H1 (cell line): Measurements from ENCODE around the gene NOP9. TPM values are rescaled to one million over a fixed set of nuclear protein-coding genes. Genes with fewer than 3 reads are reported as not detected.

Experiments
- CTCF ChIA-PET: fragments of 300-600 bp; sonication (Branson Sonifier 250); formaldehyde crosslinking; loops from one replicate; lab custom pipeline; 2021; ENCODE audit not compliant: partially characterized antibody; lab: Charles Lee
- POLR2A ChIA-PET: fragments of 300-600 bp; sonication (Branson Sonifier 250); formaldehyde crosslinking; loops from one replicate; lab custom pipeline; 2021; ENCODE audit warnings: inconsistent platforms; ENCODE audit not compliant: partially characterized antibody; lab: Charles Lee
- DNase-seq, 2 experiments: peaks; one replicate each; pipeline versions ENCODE4 v3.0.0 to v3.0.0-alpha.2; 2010 to 2022; ENCODE audit warnings: low spot score in 2 of 2, low read depth in 1 of 2, mixed read lengths in 1 of 2
- FAIRE-seq: peaks from 2 replicates; lab custom pipeline; 2011; peaks lifted over from hg19 to GRCh38; lab: Jason Lieb, UNC
- H2AFZ ChIP-seq: 2 replicates; pipeline ENCODE4 v1.8.1; 2012; ENCODE audit warnings: low read length, inconsistent platforms
- H2AK5ac ChIP-seq: 2 replicates; pipeline ENCODE4 v1.6.1; 2013; ENCODE audit warnings: low read depth, low read length
- H2BK120ac ChIP-seq: replicated peaks from 2 replicates; pipeline ENCODE3; 2013; ENCODE audit warnings: low read depth, low read length, inconsistent platforms
- H2BK12ac ChIP-seq: 2 replicates; pipeline ENCODE4 v1.6.1; 2013; ENCODE audit warnings: low read depth, low read length
- H2BK15ac ChIP-seq: 2 replicates; pipeline ENCODE4 v1.6.1; 2013; ENCODE audit warnings: low read length
- H2BK20ac ChIP-seq: 2 replicates; pipeline ENCODE4 v1.6.1; 2013; ENCODE audit warnings: low read length
- H2BK5ac ChIP-seq: 2 replicates; pipeline ENCODE4 v1.6.1; 2013; ENCODE audit warnings: low read depth, low read length
- H3K14ac ChIP-seq: 2 replicates; pipeline ENCODE4 v1.6.1; 2013; ENCODE audit warnings: inconsistent platforms; ENCODE audit not compliant: insufficient read length
- H3K18ac ChIP-seq: 2 replicates; pipeline ENCODE4 v1.6.1; 2013; ENCODE audit warnings: low read length; ENCODE audit errors: extremely low read depth
- H3K23ac ChIP-seq: 2 replicates; pipeline ENCODE4 v1.6.1; 2013; ENCODE audit warnings: inconsistent platforms; ENCODE audit not compliant: insufficient read length
- H3K23me2 ChIP-seq: 2 replicates; pipeline ENCODE4 v1.6.1; 2013; ENCODE audit warnings: low read depth, low read length
- H3K27ac ChIP-seq: 2 replicates; pipeline ENCODE4 v1.6.1; 2011; ENCODE audit warnings: low read depth, low read length, inconsistent platforms
- H3K27me3 ChIP-seq, 4 experiments: replicated peaks in 1 of 4; 1 replicate in 1 of 4; 2 replicates in 3 of 4; pipeline versions ENCODE4 v1.6.1 to v1.8.1; 2011 to 2013; ENCODE audit warnings: low read length in 3 of 4, mild to moderate bottlenecking in 3 of 4, inconsistent platforms in 2 of 4, mixed read lengths in 2 of 4, moderate library complexity in 1 of 4; ENCODE audit not compliant: control insufficient read depth in 3 of 4, insufficient read depth in 3 of 4; ENCODE audit errors: extremely low read depth in 1 of 4
- H3K36me3 ChIP-seq, 4 experiments: 2 replicates each; pipeline versions ENCODE4 v1.6.1 to v1.8.1; 2011 to 2013; ENCODE audit warnings: mild to moderate bottlenecking in 4 of 4, low read length in 3 of 4, moderate library complexity in 2 of 4, control low read depth in 1 of 4, inconsistent platforms in 1 of 4; ENCODE audit not compliant: insufficient read depth in 4 of 4, control insufficient read depth in 2 of 4
- H3K4ac ChIP-seq: replicated peaks from 2 replicates; pipeline ENCODE3; 2013; ENCODE audit warnings: low read length, low read depth, mixed read lengths, inconsistent platforms; ENCODE audit not compliant: insufficient read length
- H3K4me1 ChIP-seq, 4 experiments: replicated peaks in 1 of 4; 1 replicate in 1 of 4; 2 replicates in 3 of 4; pipeline versions ENCODE4 v1.6.1 to v1.8.1; 2011 to 2013; ENCODE audit warnings: low read length in 3 of 4, inconsistent platforms in 2 of 4, mixed read lengths in 1 of 4; ENCODE audit not compliant: insufficient read depth in 4 of 4, control insufficient read depth in 3 of 4
- H3K4me2 ChIP-seq, 2 experiments: 2 replicates each; pipeline versions ENCODE4 v1.6.1 to v1.8.1; 2011 to 2013; ENCODE audit warnings: low read depth in 2 of 2, low read length in 2 of 2, control low read depth in 1 of 2, inconsistent platforms in 1 of 2, mild to moderate bottlenecking in 1 of 2; ENCODE audit not compliant: insufficient read depth in 1 of 2
- H3K4me3 ChIP-seq, 4 experiments: fragments of 200-600, 300-600 bp in 1 of 4; sonication (generic), shearing (Covaris generic), sonication (Bioruptor Twin) in 1 of 4; 2 replicates each; pipeline versions ENCODE4 v1.5.1 to v1.8.1; 2011 to 2016; ENCODE audit warnings: low read length in 4 of 4, low read depth in 3 of 4, control low read depth in 2 of 4, inconsistent platforms in 2 of 4, mild to moderate bottlenecking in 2 of 4, mixed read lengths in 1 of 4, moderate library complexity in 1 of 4; ENCODE audit not compliant: insufficient read depth in 2 of 4; ENCODE audit errors: extremely low read depth in 1 of 4
- H3K56ac ChIP-seq: replicated peaks from 2 replicates; pipeline ENCODE3; 2013; ENCODE audit warnings: low read depth, mild to moderate bottlenecking, mixed read lengths, low read length, inconsistent platforms; ENCODE audit not compliant: insufficient read length
- H3K79me1 ChIP-seq: 2 replicates; pipeline ENCODE4 v1.6.1; 2013; ENCODE audit warnings: low read depth, low read length, control low read depth
- H3K79me2 ChIP-seq, 2 experiments: 2 replicates each; pipeline versions ENCODE4 v1.6.1 to v1.8.1; 2012 to 2013; ENCODE audit warnings: low read length in 2 of 2, mild to moderate bottlenecking in 2 of 2, inconsistent platforms in 1 of 2; ENCODE audit not compliant: insufficient read depth in 2 of 2, control insufficient read depth in 1 of 2
- H3K9ac ChIP-seq, 4 experiments: replicated peaks in 1 of 4; 1 replicate in 1 of 4; 2 replicates in 3 of 4; pipeline versions ENCODE4 v1.6.1 to v1.8.1; 2011 to 2013; ENCODE audit warnings: low read depth in 3 of 4, low read length in 3 of 4, control low read depth in 2 of 4, mild to moderate bottlenecking in 2 of 4, moderate library complexity in 2 of 4, inconsistent platforms in 1 of 4; ENCODE audit errors: extremely low read depth in 1 of 4
- H3K9me3 ChIP-seq, 2 experiments: 2 replicates each; pipeline versions ENCODE4 v1.6.1 to v1.8.1; 2012 to 2013; ENCODE audit warnings: mild to moderate bottlenecking in 2 of 2, moderate library complexity in 2 of 2, control low read depth in 1 of 2, inconsistent platforms in 1 of 2, low read depth in 1 of 2, low read length in 1 of 2, mixed read lengths in 1 of 2; ENCODE audit not compliant: insufficient read depth in 2 of 2
- H4K20me1 ChIP-seq, 2 experiments: replicated peaks in 1 of 2; 2 replicates each; pipeline versions ENCODE3 to v1.8.1; 2011 to 2013; ENCODE audit warnings: inconsistent platforms in 2 of 2, low read length in 2 of 2, mild to moderate bottlenecking in 1 of 2; ENCODE audit not compliant: insufficient read depth in 2 of 2, control insufficient read depth in 1 of 2
- H4K5ac ChIP-seq: 2 replicates; pipeline ENCODE4 v1.6.1; 2013; ENCODE audit warnings: low read length, low read depth, mixed read lengths, inconsistent platforms; ENCODE audit not compliant: insufficient read length
- H4K8ac ChIP-seq: 2 replicates; pipeline ENCODE4 v1.8.0; 2013; ENCODE audit warnings: mild to moderate bottlenecking, moderate library complexity, low read length, inconsistent platforms; ENCODE audit not compliant: insufficient read depth; ENCODE audit errors: extremely low read depth
- H4K91ac ChIP-seq: replicated peaks from 2 replicates; pipeline ENCODE3; 2013; ENCODE audit warnings: low read length, mixed read lengths, inconsistent platforms; ENCODE audit not compliant: insufficient read length
- EP300 ChIP-seq, 2 experiments: IDR thresholded peaks; 1 replicate in 1 of 2; 2 replicates in 1 of 2; pipeline ENCODE4 v1.6.1; 2011 to 2012; ENCODE audit warnings: low read depth in 2 of 2, low read length in 2 of 2, mild to moderate bottlenecking in 2 of 2, borderline replicate concordance in 1 of 2, inconsistent platforms in 1 of 2, moderate library complexity in 1 of 2
- GTF2F1 ChIP-seq: IDR thresholded peaks from 2 replicates; pipeline ENCODE4 v1.6.1; 2012; ENCODE audit warnings: low read depth, low read length, improper control_type of control experiment, borderline replicate concordance
- HDAC6 ChIP-seq: IDR thresholded peaks from one replicate; pipeline ENCODE4 v1.7.1; 2012; ENCODE audit warnings: low read depth, mild to moderate bottlenecking, inconsistent platforms, low read length, moderate library complexity
- RXRA ChIP-seq: IDR thresholded peaks from 2 replicates; pipeline ENCODE4 v1.6.1; 2011; ENCODE audit warnings: low read depth, mild to moderate bottlenecking, low read length, moderate library complexity; ENCODE audit not compliant: insufficient read depth
- SAP30 ChIP-seq: fragments of 300-600 bp; sonication (generic); IDR thresholded peaks from 2 replicates; pipeline ENCODE4 v1.7.1; 2012; ENCODE audit warnings: low read length, moderate library complexity, mild to moderate bottlenecking, inconsistent platforms; ENCODE audit not compliant: insufficient read depth, insufficient replicate concordance
- SP1 ChIP-seq: IDR thresholded peaks from 2 replicates; pipeline ENCODE4 v1.6.1; 2011; ENCODE audit warnings: low read depth, low read length
- SP2 ChIP-seq: IDR thresholded peaks from 2 replicates; pipeline ENCODE4 v1.6.1; 2012; ENCODE audit warnings: mild to moderate bottlenecking, low read length, inconsistent platforms
- WGBS, 2 experiments: shearing (Covaris generic) in 1 of 2; methylation state at CpG; one replicate each; pipeline versions ENCODE4 v1.1.6 to v1.1.7; 2013 to 2015; ENCODE audit warnings: low lambda C conversion rate in 2 of 2, mixed read lengths in 2 of 2, inconsistent platforms in 1 of 2, low coverage in 1 of 2, missing lambda C conversion rate in 1 of 2; ENCODE audit not compliant: insufficient replicate concordance in 2 of 2, insufficient coverage in 1 of 2, insufficient read length in 1 of 2; ENCODE audit errors: extremely low coverage in 1 of 2, missing lambda C conversion rate in 1 of 2; 5-methylcytosine and 5-hydroxymethylcytosine counted together
- polyA plus RNA-seq, 7 experiments: library from polyadenylated mRNA; depleted of rRNA in 3 of 7; stranded (reverse) in 5 of 7; unstranded in 2 of 7; fragments of >200 nt in 5 of 7; fragments of 200-250 nt in 2 of 7; gene quantifications; 1 replicate in 5 of 7; 2 replicates in 1 of 7; 4 replicates in 1 of 7; pipeline versions ENCODE4 v1.2.1 to v1.2.3, GENCODE V29; 2011 to 2013; ENCODE audit warnings: missing spikeins in 2 of 7, mixed read lengths in 2 of 7
- total RNA-seq: library from RNA; stranded (reverse); fragmentation: NEBNext Ultra II Directional; extraction: Animal tissue kit (Norgen Biotek cat#: 25700); gene quantifications from 2 replicates; pipeline ENCODE4 v1.2.1, GENCODE V29; 2021
- TF ChIP-seq, protein P1 (sequence below), 3 experiments: IDR thresholded peaks; 1 replicate in 2 of 3; 2 replicates in 1 of 3; pipeline versions ENCODE4 v1.5.1 to v1.6.1; 2011; ENCODE audit warnings: low read length in 3 of 3, mild to moderate bottlenecking in 3 of 3, inconsistent platforms in 2 of 3, low read depth in 1 of 3, moderate library complexity in 1 of 3; ENCODE audit not compliant: insufficient read depth in 1 of 3; ENCODE audit errors: control extremely low read depth in 1 of 3

NOP9 gene
- total and polyA plus RNA-seq, 2 of the 8 experiments (the other 6 are each of a cell fraction or from before 2014, with no cell fraction given): 17.8 to 34.8 TPM

DNA sequence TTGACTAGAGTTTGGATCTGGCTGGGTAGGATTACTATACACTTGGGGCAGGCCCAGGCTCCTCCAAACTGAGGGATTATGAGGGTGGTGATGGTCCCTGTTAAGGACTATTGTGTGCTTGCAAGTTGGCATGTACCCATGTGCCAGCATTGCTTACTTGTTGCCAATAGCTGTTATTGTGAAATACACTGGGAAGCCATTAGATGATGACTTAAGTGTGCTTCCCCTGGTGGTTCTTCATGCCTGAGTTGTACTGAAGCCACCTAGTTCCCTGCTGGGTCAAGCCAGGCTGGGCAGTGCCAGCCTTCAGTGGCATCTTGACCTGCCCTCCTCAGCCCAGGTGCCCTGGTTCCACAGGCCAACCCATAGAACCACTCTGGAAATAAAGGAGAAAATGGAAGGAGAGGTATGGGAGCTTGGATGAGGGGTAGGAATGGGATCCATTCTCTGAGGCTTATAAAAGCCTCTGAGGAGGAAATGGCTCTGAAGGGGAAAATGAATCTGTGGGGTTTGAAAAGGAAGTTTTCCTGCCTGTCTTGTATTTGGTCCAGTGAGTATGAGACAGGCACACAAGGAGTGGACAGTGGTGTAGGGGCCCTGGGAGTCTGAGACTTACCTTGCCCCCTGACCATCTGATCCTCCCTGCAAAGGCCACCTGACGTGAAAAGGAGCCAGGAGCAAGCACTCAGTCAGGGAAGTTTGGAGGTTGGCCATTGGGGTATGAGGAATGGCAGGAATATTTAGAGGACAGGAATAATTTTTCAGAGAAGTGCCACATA lies 12.4 kb downstream of the NOP9 start:
- no peak overlapping the region for H2AK5ac ChIP-seq
- peaks cover 1% of the 10 kb centered on the region; the same call in 1 of the 2 replicates for H3K23me2 ChIP-seq
- POLR2A ChIA-PET: interaction anchor here (0.9 to 5.1 kb wide), 5 partner anchors 12 to 125 kb away, joined by 3 to 35 read pairs (median 4); partner anchors contain the start of genes DHRS1, NOP9, RABGGTA and TINF2
- H3K14ac ChIP-seq: no peak overlapping the region
- DNase-seq: no peak
- H3K4me3 ChIP-seq: no peak overlapping the region
- no peak overlapping the region for H2BK12ac ChIP-seq
- no peak overlapping the region for H3K56ac ChIP-seq
- H2BK20ac ChIP-seq: no peak overlapping the region
- no peak for FAIRE-seq
- H3K36me3 ChIP-seq: peaks cover 0 to 10% (median 1%) of the 10 kb centered on the region in 4 experiments; a peak in 3 of 8 replicates
- H4K8ac ChIP-seq: no peak overlapping the region
- peaks cover 2 to 6% of the 10 kb centered on the region in 2 experiments for H4K20me1 ChIP-seq
- no peaks in the 10 kb centered on the region for H3K79me2 ChIP-seq
- H2BK5ac ChIP-seq: no peak overlapping the region
- no peak overlapping the region for H3K4ac ChIP-seq
- H3K4me1 ChIP-seq: no peaks in the 10 kb centered on the region; a peak in 2 of 7 replicates
- H3K18ac ChIP-seq: no peak overlapping the region
- no peak overlapping the region for H3K4me2 ChIP-seq
- no peaks in the 10 kb centered on the region; a peak in 1 of 4 replicates for H3K9me3 ChIP-seq
- no peak overlapping the region for H3K9ac ChIP-seq
- CTCF ChIA-PET: interaction anchor here (0.6 to 15.8 kb wide), 6 partner anchors 9 to 161 kb away, joined by 3 to 173 read pairs (median 6); partner anchors contain the start of gene ADCY4
- no peak overlapping the region for H3K23ac ChIP-seq
- no peaks in the 10 kb centered on the region for H3K79me1 ChIP-seq
- WGBS, 2 experiments: 90% methylated on average over 1 of the region's 1 CpG; no CpG with 5 or more reads in 1 of the 2 experiments
- H3K27ac ChIP-seq: no peak overlapping the region
- H2BK15ac ChIP-seq: no peak overlapping the region
- no peak overlapping the region for H2AFZ ChIP-seq
- peaks cover 0 to 12% (median 7%) of the 10 kb centered on the region in 4 experiments; a peak in 6 of 7 replicates for H3K27me3 ChIP-seq
- H4K5ac ChIP-seq: no peak overlapping the region
- H2BK120ac ChIP-seq: no peak overlapping the region
- H4K91ac ChIP-seq: no peak overlapping the region
- TF ChIP-seq EP300 (IDR thresholded peaks at IDR 0.05; ENCODE audit: borderline replicate concordance in 1 of 2, low read depth in 2 of 2, low read length in 2 of 2): no peak
- no peak for TF ChIP-seq GTF2F1
- no peak for TF ChIP-seq SP2
- TF ChIP-seq RXRA: no peak
- no peak for TF ChIP-seq SP1
- no peak for TF ChIP-seq SAP30
- TF ChIP-seq, protein P1, sequence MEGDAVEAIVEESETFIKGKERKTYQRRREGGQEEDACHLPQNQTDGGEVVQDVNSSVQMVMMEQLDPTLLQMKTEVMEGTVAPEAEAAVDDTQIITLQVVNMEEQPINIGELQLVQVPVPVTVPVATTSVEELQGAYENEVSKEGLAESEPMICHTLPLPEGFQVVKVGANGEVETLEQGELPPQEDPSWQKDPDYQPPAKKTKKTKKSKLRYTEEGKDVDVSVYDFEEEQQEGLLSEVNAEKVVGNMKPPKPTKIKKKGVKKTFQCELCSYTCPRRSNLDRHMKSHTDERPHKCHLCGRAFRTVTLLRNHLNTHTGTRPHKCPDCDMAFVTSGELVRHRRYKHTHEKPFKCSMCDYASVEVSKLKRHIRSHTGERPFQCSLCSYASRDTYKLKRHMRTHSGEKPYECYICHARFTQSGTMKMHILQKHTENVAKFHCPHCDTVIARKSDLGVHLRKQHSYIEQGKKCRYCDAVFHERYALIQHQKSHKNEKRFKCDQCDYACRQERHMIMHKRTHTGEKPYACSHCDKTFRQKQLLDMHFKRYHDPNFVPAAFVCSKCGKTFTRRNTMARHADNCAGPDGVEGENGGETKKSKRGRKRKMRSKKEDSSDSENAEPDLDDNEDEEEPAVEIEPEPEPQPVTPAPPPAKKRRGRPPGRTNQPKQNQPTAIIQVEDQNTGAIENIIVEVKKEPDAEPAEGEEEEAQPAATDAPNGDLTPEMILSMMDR (IDR thresholded peaks at IDR 0.05; ENCODE audit: control extremely low read depth in 1 of 3, insufficient read depth in 1 of 3, low read depth in 1 of 3, low read length in 3 of 3): no peak
- no peak for TF ChIP-seq HDAC6
